Muscle of arm (tissue), 12 donors: ENCODE results near the gene TBX2. TPM values are rescaled to one million over a fixed set of nuclear protein-coding genes. Genes with fewer than 3 reads are reported as not detected.
"Not testable (repeated sequence)": the region's sequence is repeated elsewhere in the genome, so short reads cannot be mapped to it uniquely, and the experiment has no call there.

Experiments
- DNase-seq: peaks from one replicate; pipeline ENCODE4 v3.0.0-alpha.2; 2013
- polyA plus RNA-seq, 12 donors: library from polyadenylated mRNA; unstranded; fragments of 120-200 nt; gene quantifications; one replicate each; pipeline ENCODE4 v1.2.1, GENCODE V29; 2013; ENCODE audit not compliant: insufficient read length in 12 of 12

Gene TBX2
- polyA plus RNA-seq, 12 donors: 6.1 to 11.7 (median 8.0) TPM; not detected in 1

DNA sequence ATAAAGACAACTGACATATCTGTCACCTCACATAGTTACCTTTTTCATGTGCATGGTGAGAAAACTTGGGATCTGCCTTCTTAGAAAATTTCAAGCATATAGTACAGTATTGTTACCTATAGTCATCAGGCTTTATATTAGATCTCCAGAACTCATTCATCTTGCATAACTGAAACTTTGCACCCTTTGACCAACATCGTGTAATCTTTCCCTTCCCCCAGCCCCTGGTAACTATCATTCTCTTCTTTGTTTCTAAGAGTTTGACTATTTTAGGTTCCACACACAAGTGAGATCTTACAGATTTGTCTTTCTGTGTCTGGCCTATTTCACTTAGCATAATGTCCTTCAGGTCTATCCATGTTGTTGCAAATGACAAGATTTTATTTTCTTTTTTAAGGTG is 29.6 kb downstream of the TBX2 start:
- DNase-seq: no peak

DNA sequence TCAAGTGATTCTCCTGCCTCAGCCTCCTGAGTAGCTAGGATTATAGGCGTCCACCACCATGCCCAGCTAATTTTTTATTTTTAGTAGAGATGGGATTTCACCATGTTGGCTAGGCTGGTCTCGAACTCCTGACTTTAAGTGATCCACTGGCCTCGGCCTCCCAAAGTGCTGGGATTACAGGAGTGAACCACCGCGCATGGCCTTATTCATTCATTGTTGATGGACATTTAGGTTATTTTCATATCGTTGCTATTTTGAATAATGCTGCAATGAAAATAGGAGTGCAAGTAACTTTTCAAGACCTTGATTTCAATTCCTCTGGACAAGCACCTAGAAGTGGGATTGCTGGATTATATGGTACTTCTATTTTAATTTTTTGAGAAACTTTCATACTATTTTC is 30.2 kb downstream of the TBX2 start:
- DNase-seq: not testable (repeated sequence)

DNA sequence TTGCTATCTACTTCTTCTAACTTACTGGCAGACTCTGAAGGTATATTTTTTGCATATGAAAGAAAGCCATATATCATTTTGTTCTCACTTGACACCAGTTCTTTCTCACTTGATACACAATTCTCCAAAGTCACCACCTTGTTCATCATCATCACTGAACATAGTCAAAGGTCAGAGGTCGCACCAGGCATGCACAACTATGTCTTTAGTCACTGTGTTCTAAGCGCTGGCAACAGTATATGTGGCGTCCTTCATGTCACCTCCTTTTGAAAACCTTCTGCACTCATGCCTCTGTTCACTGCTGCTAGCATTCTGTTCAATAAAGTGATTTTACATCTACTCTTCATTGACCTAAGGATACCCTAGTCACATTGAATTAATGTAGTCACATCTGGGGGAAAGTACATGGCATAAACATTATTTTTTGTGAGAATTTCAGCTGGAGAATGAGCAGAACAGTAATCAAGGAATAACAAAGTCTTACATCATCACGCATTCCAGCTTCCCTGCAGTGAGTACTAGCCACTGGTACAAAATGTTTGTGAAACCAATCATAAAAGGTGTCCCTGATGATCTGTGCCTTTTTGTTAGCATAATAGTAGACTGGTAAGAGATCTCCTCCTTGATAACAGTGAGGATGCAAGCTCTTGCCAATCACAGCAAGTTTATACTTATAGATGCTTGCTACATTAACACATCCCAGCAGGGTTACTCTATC is 32.1 kb downstream of the TBX2 start:
- DNase-seq: no peak

GRCh38 chr17:61436273-61436672 is 36.6 kb downstream of the TBX2 start:
- no peak for DNase-seq

DNA sequence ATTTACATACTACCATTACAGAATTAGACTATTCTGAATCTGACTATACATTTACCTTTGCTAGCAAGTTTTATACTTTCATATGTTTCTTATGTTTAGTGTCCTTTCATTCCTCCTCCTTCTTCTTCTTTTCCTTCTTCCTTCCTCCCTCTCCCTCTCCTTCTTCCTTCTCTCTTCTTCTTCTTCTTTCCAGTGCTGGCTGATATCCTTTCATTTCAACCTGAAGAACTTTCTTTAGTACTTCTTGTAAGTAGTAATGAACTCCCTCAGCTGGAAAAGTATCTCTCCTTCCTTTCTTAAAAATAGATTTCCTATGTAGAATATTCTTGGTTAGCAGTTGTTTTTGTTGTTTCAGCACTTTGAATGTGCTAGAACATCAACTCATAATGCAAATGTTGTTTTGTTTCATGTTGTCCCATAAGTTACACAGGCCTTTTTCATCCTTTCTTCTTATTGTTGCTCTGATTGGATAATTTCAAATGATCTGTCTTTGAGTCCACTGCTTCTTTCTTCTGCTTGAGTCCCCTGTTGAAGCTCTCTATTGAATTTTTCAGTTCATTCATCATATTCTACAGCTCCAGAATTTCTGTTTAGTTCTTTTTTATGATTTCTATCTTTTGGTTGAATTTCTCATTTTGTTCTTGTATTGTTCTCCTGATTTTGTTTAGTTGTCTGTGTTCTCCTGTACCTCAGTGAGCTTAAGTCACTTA is 37.5 kb downstream of the TBX2 start:
- no peak for DNase-seq

DNA sequence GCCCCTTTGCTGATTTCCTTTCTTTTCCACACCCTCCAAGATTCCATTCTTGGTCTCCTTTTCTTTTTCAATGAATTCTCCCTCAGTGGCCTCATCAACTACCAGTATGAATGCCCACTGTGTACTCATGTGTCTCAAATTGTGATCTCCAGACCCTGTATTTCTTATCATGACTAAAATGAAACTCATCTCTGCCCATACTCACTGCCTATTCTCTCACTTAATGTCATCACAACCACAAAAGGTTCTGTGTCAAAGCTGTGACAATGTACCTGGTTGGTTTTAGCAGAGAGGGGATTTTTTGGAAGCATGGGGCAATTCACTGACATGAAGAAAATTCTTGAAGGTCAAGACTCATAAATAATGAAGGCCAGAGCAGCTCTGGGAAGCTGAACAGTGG is 41.1 kb downstream of the TBX2 start:
- no peak for DNase-seq

DNA sequence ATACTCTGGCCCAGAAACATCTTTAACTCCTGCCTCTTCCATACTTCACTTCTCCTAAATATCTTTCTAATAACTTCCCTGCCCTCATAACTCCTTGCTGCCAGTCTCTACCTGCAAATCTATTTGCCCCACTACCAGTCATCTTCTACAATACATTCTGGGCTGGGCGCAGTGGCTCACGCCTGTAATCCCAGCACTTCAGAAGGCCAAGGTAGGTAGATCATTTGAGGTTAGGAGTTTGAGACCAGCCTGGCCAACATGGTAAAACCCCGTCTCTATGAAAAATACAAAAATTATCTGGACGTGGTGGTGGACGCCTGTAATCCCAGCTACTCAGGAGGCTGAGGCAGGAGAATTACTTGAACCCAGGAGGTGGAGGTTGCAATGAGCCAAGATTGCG is 41.9 kb downstream of the TBX2 start:
- DNase-seq: not testable (repeated sequence)

- DNase-seq: no peak
Observed at GRCh38 chr17:61442136-61442775, 42.6 kb downstream of the TBX2 start.

DNA sequence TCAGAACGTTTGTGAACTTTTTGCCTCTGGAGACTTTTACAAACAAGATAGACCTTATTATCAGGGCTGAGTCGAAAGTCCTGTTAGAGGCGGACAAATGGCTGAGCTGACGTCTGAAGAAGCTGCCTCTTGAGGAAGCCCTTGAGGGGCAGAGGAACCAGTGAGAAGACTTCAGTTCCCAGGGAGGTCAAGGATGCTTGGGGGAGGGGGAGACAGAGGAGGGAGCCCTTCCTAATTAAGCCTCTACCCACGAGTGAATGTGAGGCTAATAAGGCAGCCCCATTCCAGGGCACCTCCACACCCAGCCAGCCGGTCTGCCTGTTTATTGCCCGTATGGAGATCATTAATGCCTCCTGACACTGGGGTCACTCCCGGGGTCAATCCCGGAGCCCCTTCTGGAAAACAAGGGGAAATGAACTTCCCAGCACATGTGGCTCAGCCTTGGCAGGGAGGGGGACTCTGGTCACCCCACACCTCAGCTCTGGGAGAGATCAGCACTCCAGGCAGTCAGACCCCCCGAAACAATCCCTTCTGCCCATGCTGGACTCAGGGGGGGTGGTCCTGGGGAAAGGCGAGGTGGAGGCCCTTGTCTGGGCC is 43.3 kb downstream of the TBX2 start:
- no peak for DNase-seq

- DNase-seq: no peak
Observed at GRCh38 chr17:61443475-61443882, 43.8 kb downstream of the TBX2 start.

DNA sequence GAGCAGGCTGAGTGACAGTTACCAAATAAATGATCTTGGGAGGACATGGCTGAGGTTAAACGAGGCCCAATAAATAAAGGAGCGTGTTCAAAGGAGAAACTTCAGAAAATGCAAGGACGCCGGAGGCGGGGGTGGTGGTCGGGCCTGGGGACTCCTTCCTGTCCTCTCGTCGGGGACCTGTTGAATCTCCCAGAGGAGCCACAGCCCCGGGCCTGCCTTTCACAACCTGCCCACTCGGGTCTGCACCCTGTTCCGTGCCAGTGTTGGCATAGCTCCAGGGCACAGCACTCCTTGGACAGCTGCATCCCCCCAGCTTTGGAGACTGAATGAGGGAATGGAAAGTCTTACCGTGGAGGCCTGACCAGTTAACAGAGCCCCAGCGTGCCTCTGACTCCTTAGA is 44.4 kb downstream of the TBX2 start:
- DNase-seq: no peak

DNA sequence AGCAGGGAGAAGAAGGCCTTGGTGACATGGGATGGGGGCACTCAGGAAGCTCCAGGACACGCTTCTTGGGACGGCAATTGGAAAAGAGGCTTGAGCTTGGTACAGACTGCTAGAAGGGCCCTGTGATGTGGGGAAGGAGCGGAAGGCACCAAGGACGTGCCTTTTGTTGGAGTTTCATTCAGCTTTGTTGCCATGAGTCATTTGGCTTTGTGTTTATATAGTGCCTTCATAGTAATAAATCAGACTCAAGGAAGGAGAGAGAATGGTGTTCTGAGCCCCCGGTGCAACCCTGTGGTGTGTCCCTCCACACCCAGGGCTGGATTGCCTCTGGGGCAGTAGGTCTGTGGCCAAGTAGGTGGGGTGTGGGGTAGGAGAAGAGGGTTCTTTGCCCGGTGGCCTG is 45.2 kb downstream of the TBX2 start:
- no peak for DNase-seq

DNA sequence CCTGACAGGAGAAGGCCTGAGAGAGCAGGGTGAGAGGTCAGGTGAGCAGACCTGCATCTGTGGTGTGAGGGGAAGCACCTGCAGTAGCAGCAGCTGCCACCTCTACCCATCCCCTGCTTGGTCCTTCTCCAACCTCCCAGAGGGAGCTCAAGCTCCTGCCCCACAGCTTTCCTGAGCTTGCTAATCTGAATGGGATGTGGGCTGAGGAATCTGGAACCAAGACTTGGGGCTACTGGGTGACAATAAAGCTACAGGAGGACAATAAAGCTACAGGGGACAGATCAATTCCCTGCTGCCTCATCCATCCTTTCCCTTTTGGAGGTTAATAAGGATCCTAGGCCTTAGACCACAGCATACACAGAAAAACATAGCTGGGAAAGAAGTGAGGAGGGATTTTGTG is 47.7 kb downstream of the TBX2 start:
- DNase-seq: no peak

- DNase-seq: no peak
Observed at GRCh38 chr17:61448042-61448441, 48.4 kb downstream of the TBX2 start.

DNA sequence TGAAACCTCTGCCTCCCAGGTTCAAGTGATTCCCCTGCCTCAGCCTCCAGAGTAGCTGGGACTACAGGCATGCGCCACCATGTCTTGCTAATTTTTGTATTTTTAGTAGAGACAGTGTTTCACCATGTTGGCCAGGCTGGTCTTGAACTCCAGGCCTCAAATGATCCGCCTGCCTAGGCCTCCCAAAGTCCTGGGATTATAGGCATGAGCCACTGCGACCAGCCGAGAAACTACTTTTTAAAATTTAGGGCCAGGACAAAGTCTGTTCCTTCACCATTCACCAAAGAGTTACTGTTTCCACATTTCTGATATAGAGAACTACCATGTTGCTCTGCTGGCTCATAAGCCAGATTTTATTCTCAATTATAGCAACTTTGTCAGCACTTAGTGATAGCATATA is 49.5 kb downstream of the TBX2 start:
- not testable (repeated sequence) for DNase-seq

DNA sequence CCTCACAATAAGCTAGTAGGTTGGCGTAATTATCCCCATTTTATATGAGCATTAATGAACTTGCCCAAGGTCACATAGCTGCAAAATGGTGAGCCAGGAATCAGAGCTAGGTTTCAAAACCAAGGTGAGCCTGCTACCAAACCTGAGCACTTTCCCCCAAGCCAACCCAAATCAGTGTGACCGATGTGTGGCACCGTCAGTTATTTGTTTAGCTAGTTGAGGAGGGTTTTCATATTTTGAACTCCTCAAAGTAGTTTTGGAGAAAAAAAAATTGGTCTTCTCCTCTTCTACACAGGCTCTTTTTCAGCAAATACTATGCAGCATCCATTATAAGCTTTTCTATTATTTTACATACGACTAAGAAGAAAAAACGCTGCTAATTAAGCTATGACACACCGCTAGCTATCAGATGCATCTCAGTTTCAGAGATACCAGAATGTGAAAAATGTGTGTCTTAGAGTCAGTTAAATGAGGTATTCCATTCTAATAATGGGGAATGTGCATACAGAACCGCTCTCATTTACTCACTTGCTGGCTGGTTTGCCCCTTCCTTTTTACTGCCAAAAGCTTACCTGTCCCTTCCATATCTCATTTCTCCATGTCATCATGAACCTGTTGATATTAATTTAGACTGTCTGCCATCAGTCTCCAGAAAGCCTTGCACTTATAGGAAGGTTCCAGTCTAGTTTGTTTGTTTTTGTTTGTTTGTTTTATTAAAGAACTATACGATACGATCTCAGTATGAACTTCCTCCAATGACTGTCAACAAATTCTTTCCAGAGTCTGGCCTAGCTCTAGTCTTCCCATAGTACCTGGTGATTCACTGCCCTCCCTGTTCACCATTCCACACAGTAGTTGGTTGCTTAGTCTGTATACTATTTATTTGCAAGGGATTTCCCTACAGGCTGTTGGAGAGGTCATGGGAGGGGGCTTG is 50.3 kb downstream of the TBX2 start:
- DNase-seq: no peak

GRCh38 chr17:61450641-61451537 is 51.2 kb downstream of the TBX2 start:
- DNase-seq: no peak

GRCh38 chr17:61451538-61452300 is 52.1 kb downstream of the TBX2 start:
- no peak for DNase-seq
